H1 (cell line): ENCODE measurements around the gene SLC25A17. TPM values are rescaled to one million over a fixed set of nuclear protein-coding genes. Genes with fewer than 3 reads are reported as not detected.
A peak's percentile ranks its signal among the peaks of the same experiment; 100 is the strongest.

ENCODE experiments used
- CTCF ChIA-PET: fragments of 300-600 bp; sonication (Branson Sonifier 250); formaldehyde crosslinking; loops from one replicate; lab custom pipeline; 2021; ENCODE audit not compliant: partially characterized antibody; lab: Charles Lee
- POLR2A ChIA-PET: fragments of 300-600 bp; sonication (Branson Sonifier 250); formaldehyde crosslinking; loops from one replicate; lab custom pipeline; 2021; ENCODE audit warnings: inconsistent platforms; ENCODE audit not compliant: partially characterized antibody; lab: Charles Lee
- DNase-seq, 2 experiments: peaks; one replicate each; pipeline versions ENCODE4 v3.0.0 to v3.0.0-alpha.2; 2010 to 2022; ENCODE audit warnings: low spot score in 2 of 2, low read depth in 1 of 2, mixed read lengths in 1 of 2
- FAIRE-seq: peaks from 2 replicates; lab custom pipeline; 2011; peaks lifted over from hg19 to GRCh38; lab: Jason Lieb, UNC
- H2AFZ ChIP-seq: 2 replicates; pipeline ENCODE4 v1.8.1; 2012; ENCODE audit warnings: low read length, inconsistent platforms
- H2AK5ac ChIP-seq: 2 replicates; pipeline ENCODE4 v1.6.1; 2013; ENCODE audit warnings: low read depth, low read length
- H2BK120ac ChIP-seq: replicated peaks from 2 replicates; pipeline ENCODE3; 2013; ENCODE audit warnings: low read depth, low read length, inconsistent platforms
- H2BK12ac ChIP-seq: 2 replicates; pipeline ENCODE4 v1.6.1; 2013; ENCODE audit warnings: low read depth, low read length
- H2BK15ac ChIP-seq: 2 replicates; pipeline ENCODE4 v1.6.1; 2013; ENCODE audit warnings: low read length
- H2BK20ac ChIP-seq: 2 replicates; pipeline ENCODE4 v1.6.1; 2013; ENCODE audit warnings: low read length
- H2BK5ac ChIP-seq: 2 replicates; pipeline ENCODE4 v1.6.1; 2013; ENCODE audit warnings: low read depth, low read length
- H3K14ac ChIP-seq: 2 replicates; pipeline ENCODE4 v1.6.1; 2013; ENCODE audit warnings: inconsistent platforms; ENCODE audit not compliant: insufficient read length
- H3K18ac ChIP-seq: 2 replicates; pipeline ENCODE4 v1.6.1; 2013; ENCODE audit warnings: low read length; ENCODE audit errors: extremely low read depth
- H3K23ac ChIP-seq: 2 replicates; pipeline ENCODE4 v1.6.1; 2013; ENCODE audit warnings: inconsistent platforms; ENCODE audit not compliant: insufficient read length
- H3K23me2 ChIP-seq: 2 replicates; pipeline ENCODE4 v1.6.1; 2013; ENCODE audit warnings: low read depth, low read length
- H3K27ac ChIP-seq: 2 replicates; pipeline ENCODE4 v1.6.1; 2011; ENCODE audit warnings: low read depth, low read length, inconsistent platforms
- H3K27me3 ChIP-seq, 4 experiments: replicated peaks in 1 of 4; 1 replicate in 1 of 4; 2 replicates in 3 of 4; pipeline versions ENCODE4 v1.6.1 to v1.8.1; 2011 to 2013; ENCODE audit warnings: low read length in 3 of 4, mild to moderate bottlenecking in 3 of 4, inconsistent platforms in 2 of 4, mixed read lengths in 2 of 4, moderate library complexity in 1 of 4; ENCODE audit not compliant: control insufficient read depth in 3 of 4, insufficient read depth in 3 of 4; ENCODE audit errors: extremely low read depth in 1 of 4
- H3K36me3 ChIP-seq, 4 experiments: 2 replicates each; pipeline versions ENCODE4 v1.6.1 to v1.8.1; 2011 to 2013; ENCODE audit warnings: mild to moderate bottlenecking in 4 of 4, low read length in 3 of 4, moderate library complexity in 2 of 4, control low read depth in 1 of 4, inconsistent platforms in 1 of 4; ENCODE audit not compliant: insufficient read depth in 4 of 4, control insufficient read depth in 2 of 4
- H3K4ac ChIP-seq: replicated peaks from 2 replicates; pipeline ENCODE3; 2013; ENCODE audit warnings: low read length, low read depth, mixed read lengths, inconsistent platforms; ENCODE audit not compliant: insufficient read length
- H3K4me1 ChIP-seq, 4 experiments: replicated peaks in 1 of 4; 1 replicate in 1 of 4; 2 replicates in 3 of 4; pipeline versions ENCODE4 v1.6.1 to v1.8.1; 2011 to 2013; ENCODE audit warnings: low read length in 3 of 4, inconsistent platforms in 2 of 4, mixed read lengths in 1 of 4; ENCODE audit not compliant: insufficient read depth in 4 of 4, control insufficient read depth in 3 of 4
- H3K4me2 ChIP-seq, 2 experiments: 2 replicates each; pipeline versions ENCODE4 v1.6.1 to v1.8.1; 2011 to 2013; ENCODE audit warnings: low read depth in 2 of 2, low read length in 2 of 2, control low read depth in 1 of 2, inconsistent platforms in 1 of 2, mild to moderate bottlenecking in 1 of 2; ENCODE audit not compliant: insufficient read depth in 1 of 2
- H3K4me3 ChIP-seq, 4 experiments: fragments of 200-600, 300-600 bp in 1 of 4; sonication (generic), shearing (Covaris generic), sonication (Bioruptor Twin) in 1 of 4; 2 replicates each; pipeline versions ENCODE4 v1.5.1 to v1.8.1; 2011 to 2016; ENCODE audit warnings: low read length in 4 of 4, low read depth in 3 of 4, control low read depth in 2 of 4, inconsistent platforms in 2 of 4, mild to moderate bottlenecking in 2 of 4, mixed read lengths in 1 of 4, moderate library complexity in 1 of 4; ENCODE audit not compliant: insufficient read depth in 2 of 4; ENCODE audit errors: extremely low read depth in 1 of 4
- H3K56ac ChIP-seq: replicated peaks from 2 replicates; pipeline ENCODE3; 2013; ENCODE audit warnings: low read depth, mild to moderate bottlenecking, mixed read lengths, low read length, inconsistent platforms; ENCODE audit not compliant: insufficient read length
- H3K79me1 ChIP-seq: 2 replicates; pipeline ENCODE4 v1.6.1; 2013; ENCODE audit warnings: low read depth, low read length, control low read depth
- H3K79me2 ChIP-seq, 2 experiments: 2 replicates each; pipeline versions ENCODE4 v1.6.1 to v1.8.1; 2012 to 2013; ENCODE audit warnings: low read length in 2 of 2, mild to moderate bottlenecking in 2 of 2, inconsistent platforms in 1 of 2; ENCODE audit not compliant: insufficient read depth in 2 of 2, control insufficient read depth in 1 of 2
- H3K9ac ChIP-seq, 4 experiments: replicated peaks in 1 of 4; 1 replicate in 1 of 4; 2 replicates in 3 of 4; pipeline versions ENCODE4 v1.6.1 to v1.8.1; 2011 to 2013; ENCODE audit warnings: low read depth in 3 of 4, low read length in 3 of 4, control low read depth in 2 of 4, mild to moderate bottlenecking in 2 of 4, moderate library complexity in 2 of 4, inconsistent platforms in 1 of 4; ENCODE audit errors: extremely low read depth in 1 of 4
- H3K9me3 ChIP-seq, 2 experiments: 2 replicates each; pipeline versions ENCODE4 v1.6.1 to v1.8.1; 2012 to 2013; ENCODE audit warnings: mild to moderate bottlenecking in 2 of 2, moderate library complexity in 2 of 2, control low read depth in 1 of 2, inconsistent platforms in 1 of 2, low read depth in 1 of 2, low read length in 1 of 2, mixed read lengths in 1 of 2; ENCODE audit not compliant: insufficient read depth in 2 of 2
- H4K20me1 ChIP-seq, 2 experiments: replicated peaks in 1 of 2; 2 replicates each; pipeline versions ENCODE3 to v1.8.1; 2011 to 2013; ENCODE audit warnings: inconsistent platforms in 2 of 2, low read length in 2 of 2, mild to moderate bottlenecking in 1 of 2; ENCODE audit not compliant: insufficient read depth in 2 of 2, control insufficient read depth in 1 of 2
- H4K5ac ChIP-seq: 2 replicates; pipeline ENCODE4 v1.6.1; 2013; ENCODE audit warnings: low read length, low read depth, mixed read lengths, inconsistent platforms; ENCODE audit not compliant: insufficient read length
- H4K8ac ChIP-seq: 2 replicates; pipeline ENCODE4 v1.8.0; 2013; ENCODE audit warnings: mild to moderate bottlenecking, moderate library complexity, low read length, inconsistent platforms; ENCODE audit not compliant: insufficient read depth; ENCODE audit errors: extremely low read depth
- H4K91ac ChIP-seq: replicated peaks from 2 replicates; pipeline ENCODE3; 2013; ENCODE audit warnings: low read length, mixed read lengths, inconsistent platforms; ENCODE audit not compliant: insufficient read length
- BCL11A ChIP-seq, 2 experiments: IDR thresholded peaks; one replicate each; pipeline ENCODE4 v1.6.1; 2011; ENCODE audit warnings: low read depth in 2 of 2, low read length in 2 of 2, mild to moderate bottlenecking in 2 of 2
- CHD2 ChIP-seq: IDR thresholded peaks from 2 replicates; pipeline ENCODE4 v1.6.1; 2012; ENCODE audit warnings: low read length, improper control_type of control experiment
- CTBP2 ChIP-seq: IDR thresholded peaks from 2 replicates; pipeline ENCODE4 v1.7.0; 2011; ENCODE audit warnings: borderline replicate concordance, mild to moderate bottlenecking, moderate library complexity, mixed read lengths, low read length; ENCODE audit not compliant: insufficient read depth, insufficient read length
- EZH2 ChIP-seq: fragments of 200-600 bp; sonication (generic); IDR thresholded peaks from 2 replicates; pipeline ENCODE4 v1.7.1; 2012; ENCODE audit warnings: low read depth, mild to moderate bottlenecking, moderate library complexity, low read length, inconsistent platforms; ENCODE audit not compliant: severe bottlenecking
- JUN ChIP-seq: IDR thresholded peaks from 2 replicates; pipeline ENCODE4 v1.6.1; 2011; ENCODE audit warnings: low read depth, mild to moderate bottlenecking, improper control_type of control experiment, low read length
- KDM5A ChIP-seq: fragments of 200-600 bp; IDR thresholded peaks from 2 replicates; pipeline ENCODE4 v1.7.1; 2012; ENCODE audit warnings: mild to moderate bottlenecking, low read length, inconsistent platforms, mixed read lengths
- NANOG ChIP-seq: IDR thresholded peaks from 2 replicates; pipeline ENCODE4 v1.6.1; 2011; ENCODE audit warnings: low read length, low read depth, mild to moderate bottlenecking, inconsistent platforms; ENCODE audit not compliant: insufficient read depth, poor library complexity, severe bottlenecking
- RFX5 ChIP-seq: IDR thresholded peaks from 2 replicates; pipeline ENCODE4 v1.6.1; 2011; ENCODE audit warnings: low read depth, low read length, improper control_type of control experiment, borderline replicate concordance
- RNF2 ChIP-seq: fragments of 200-900, 300-1000 bp; sonication (generic); IDR thresholded peaks from 2 replicates; pipeline ENCODE4 v1.7.1; 2016; ENCODE audit warnings: borderline replicate concordance, low read depth, mild to moderate bottlenecking, antibody characterized with exemption, low read length; ENCODE audit not compliant: poor library complexity, severe bottlenecking; ENCODE audit errors: missing control alignments
- RXRA ChIP-seq: IDR thresholded peaks from 2 replicates; pipeline ENCODE4 v1.6.1; 2011; ENCODE audit warnings: low read depth, mild to moderate bottlenecking, low read length, moderate library complexity; ENCODE audit not compliant: insufficient read depth
- SIRT6 ChIP-seq: IDR thresholded peaks from one replicate; pipeline ENCODE4 v1.7.1; 2012; ENCODE audit warnings: low read length, inconsistent platforms
- TAF7 ChIP-seq: optimal IDR thresholded peaks from 2 replicates; pipeline ENCODE3; 2011; ENCODE audit warnings: low read depth, mild to moderate bottlenecking, inconsistent platforms, low read length, moderate library complexity, borderline replicate concordance
- WGBS, 2 experiments: shearing (Covaris generic) in 1 of 2; methylation state at CpG; one replicate each; pipeline versions ENCODE4 v1.1.6 to v1.1.7; 2013 to 2015; ENCODE audit warnings: low lambda C conversion rate in 2 of 2, mixed read lengths in 2 of 2, inconsistent platforms in 1 of 2, low coverage in 1 of 2, missing lambda C conversion rate in 1 of 2; ENCODE audit not compliant: insufficient replicate concordance in 2 of 2, insufficient coverage in 1 of 2, insufficient read length in 1 of 2; ENCODE audit errors: extremely low coverage in 1 of 2, missing lambda C conversion rate in 1 of 2; 5-methylcytosine and 5-hydroxymethylcytosine counted together
- polyA plus RNA-seq, 7 experiments: library from polyadenylated mRNA; depleted of rRNA in 3 of 7; stranded (reverse) in 5 of 7; unstranded in 2 of 7; fragments of >200 nt in 5 of 7; fragments of 200-250 nt in 2 of 7; gene quantifications; 1 replicate in 5 of 7; 2 replicates in 1 of 7; 4 replicates in 1 of 7; pipeline versions ENCODE4 v1.2.1 to v1.2.3, GENCODE V29; 2011 to 2013; ENCODE audit warnings: missing spikeins in 2 of 7, mixed read lengths in 2 of 7
- total RNA-seq: library from RNA; stranded (reverse); fragmentation: NEBNext Ultra II Directional; extraction: Animal tissue kit (Norgen Biotek cat#: 25700); gene quantifications from 2 replicates; pipeline ENCODE4 v1.2.1, GENCODE V29; 2021
- TF ChIP-seq, protein P1 (sequence below): IDR thresholded peaks from 2 replicates; pipeline ENCODE4 v1.6.1; 2012; ENCODE audit warnings: inconsistent platforms

SLC25A17 gene
- total and polyA plus RNA-seq, 2 of the 8 experiments (the other 6 are each of a cell fraction or from before 2014, with no cell fraction given) = 17.9 to 40.4 TPM

DNA sequence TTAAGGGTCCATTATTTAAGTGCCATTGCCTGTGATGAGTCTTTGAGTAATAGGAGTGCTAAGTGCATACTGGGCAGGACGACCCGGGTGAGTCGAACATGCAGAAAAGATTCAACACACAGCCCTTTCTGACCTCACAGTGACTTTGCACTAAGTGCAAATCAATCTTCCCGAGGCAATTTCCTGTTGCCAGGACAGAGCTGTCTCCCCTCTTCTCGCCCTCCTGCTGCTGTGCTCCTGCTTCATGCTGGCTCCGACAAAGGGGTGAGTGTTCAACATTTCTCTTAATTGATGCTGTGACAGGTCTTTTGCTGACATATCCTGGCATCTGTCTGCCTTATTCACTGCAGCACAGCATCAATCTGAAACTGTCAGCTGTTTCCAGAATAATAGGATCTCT is 97.9 kb downstream of the SLC25A17 start:
- no peaks in the 10 kb centered on the region; a peak in 1 of 8 replicates for H3K36me3 ChIP-seq
- no peak overlapping the region for H2BK5ac ChIP-seq
- H3K9ac ChIP-seq = no peak overlapping the region
- H2BK20ac ChIP-seq = no peak overlapping the region
- no peak overlapping the region for H4K8ac ChIP-seq
- H2BK12ac ChIP-seq = no peak overlapping the region; the same call in 1 of the 2 replicates
- no peak overlapping the region for H3K27ac ChIP-seq
- no peaks in the 10 kb centered on the region for H3K27me3 ChIP-seq
- no peak overlapping the region for H4K91ac ChIP-seq
- H3K79me2 ChIP-seq = no peaks in the 10 kb centered on the region
- no peaks in the 10 kb centered on the region for H3K23me2 ChIP-seq
- no peaks in the 10 kb centered on the region for H3K9me3 ChIP-seq
- H3K79me1 ChIP-seq = no peaks in the 10 kb centered on the region
- POLR2A ChIA-PET = interaction anchor here (0.9 to 1.1 kb wide), 2 partner anchors 21 to 38 kb away, joined by 3 read pairs; no protein-coding TSS in a partner anchor
- no peaks in the 10 kb centered on the region for H4K20me1 ChIP-seq
- WGBS, 2 experiments = 48% methylated on average over 6 of the region's 6 CpGs; no CpG with 5 or more reads in 1 of the 2 experiments
- peak overlapping the region in 1 of 2 experiments; percentile 33; a peak in 1 of 4 replicates for H3K4me2 ChIP-seq
- no peak overlapping the region for H3K18ac ChIP-seq
- no peak overlapping the region for H2AK5ac ChIP-seq
- no peak overlapping the region for H3K23ac ChIP-seq
- no peak overlapping the region for H3K56ac ChIP-seq
- no peak overlapping the region for H3K14ac ChIP-seq
- no peak overlapping the region for H3K4me3 ChIP-seq
- peaks cover 0 to 10% (median 7%) of the 10 kb centered on the region in 4 experiments; a peak in 5 of 7 replicates for H3K4me1 ChIP-seq
- no peak overlapping the region for H2BK15ac ChIP-seq
- FAIRE-seq (no peak), DNase-seq (no peak)
- H2AFZ ChIP-seq = no peak overlapping the region
- H3K4ac ChIP-seq = no peak overlapping the region
- no peak overlapping the region for H4K5ac ChIP-seq
- CTCF ChIA-PET = interaction anchor here (0.5 to 1.7 kb wide), 4 partner anchors 11 to 42 kb away, joined by 3 to 4 read pairs (median 3); partner anchors contain the start of gene MCHR1
- no peak overlapping the region for H2BK120ac ChIP-seq
- no peak for TF ChIP-seq RNF2
- TF ChIP-seq RXRA = no peak
- no peak for TF ChIP-seq BCL11A (IDR thresholded peaks at IDR 0.05; ENCODE audit: low read depth in 2 of 2, low read length in 2 of 2)
- TF ChIP-seq NANOG = no peak
- no peak for TF ChIP-seq TAF7
- no peak for TF ChIP-seq CHD2
- TF ChIP-seq, protein P1, sequence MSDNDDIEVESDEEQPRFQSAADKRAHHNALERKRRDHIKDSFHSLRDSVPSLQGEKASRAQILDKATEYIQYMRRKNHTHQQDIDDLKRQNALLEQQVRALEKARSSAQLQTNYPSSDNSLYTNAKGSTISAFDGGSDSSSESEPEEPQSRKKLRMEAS = no peak
- TF ChIP-seq JUN = no peak
- TF ChIP-seq CTBP2 = no peak
- no peak for TF ChIP-seq EZH2
- TF ChIP-seq KDM5A = no peak
- no peak for TF ChIP-seq RFX5
- no peak for TF ChIP-seq SIRT6
